H9 (cell line): Measurements from ENCODE around the gene ELF2. TPM values are rescaled to one million over a fixed set of nuclear protein-coding genes. Genes with fewer than 3 reads are reported as not detected.

Experiments
- DNase-seq: peaks from one replicate; pipeline ENCODE4 v3.0.0-alpha.2; 2017
- H2AFZ ChIP-seq: one replicate; pipeline ENCODE4 v1.6.1; 2013; ENCODE audit warnings: mild to moderate bottlenecking, low read length, control low read depth, moderate library complexity
- H2AK5ac ChIP-seq: 2 replicates; pipeline ENCODE4 v1.6.1; 2013; ENCODE audit warnings: low read length, control low read depth, mixed read lengths; ENCODE audit not compliant: insufficient read length
- H2BK120ac ChIP-seq: one replicate; pipeline ENCODE4 v1.6.1; 2013; ENCODE audit warnings: low read depth, mild to moderate bottlenecking, low read length, control low read depth, inconsistent platforms; ENCODE audit not compliant: poor library complexity, severe bottlenecking
- H2BK12ac ChIP-seq: 2 replicates; pipeline ENCODE4 v1.6.1; 2013; ENCODE audit warnings: low read length, control low read depth, mixed read lengths, low read depth; ENCODE audit not compliant: insufficient read length
- H2BK15ac ChIP-seq: 2 replicates; pipeline ENCODE4 v1.6.1; 2013; ENCODE audit warnings: low read depth, low read length, control low read depth
- H2BK20ac ChIP-seq: one replicate; pipeline ENCODE4 v1.6.1; 2013; ENCODE audit warnings: low read depth, mild to moderate bottlenecking, low read length, control low read depth, inconsistent platforms; ENCODE audit not compliant: poor library complexity, severe bottlenecking
- H2BK5ac ChIP-seq: 2 replicates; pipeline ENCODE4 v1.6.1; 2013; ENCODE audit warnings: low read length, control low read depth, mixed read lengths; ENCODE audit not compliant: insufficient read length
- H3K14ac ChIP-seq: 2 replicates; pipeline ENCODE4 v1.6.1; 2013; ENCODE audit warnings: low read length, control low read depth; ENCODE audit not compliant: insufficient read depth
- H3K18ac ChIP-seq: 2 replicates; pipeline ENCODE4 v1.6.1; 2013; ENCODE audit warnings: low read depth, mild to moderate bottlenecking, mixed read lengths, low read length, control low read depth; ENCODE audit not compliant: insufficient read length
- H3K23ac ChIP-seq: 2 replicates; pipeline ENCODE4 v1.6.1; 2013; ENCODE audit warnings: low read length, control low read depth, mixed read lengths, low read depth; ENCODE audit not compliant: insufficient read length
- H3K23me2 ChIP-seq: 2 replicates; pipeline ENCODE4 v1.6.1; 2013; ENCODE audit warnings: low read depth, mild to moderate bottlenecking, mixed read lengths, low read length, control low read depth; ENCODE audit not compliant: insufficient read length, poor library complexity, severe bottlenecking
- H3K27ac ChIP-seq: 2 replicates; pipeline ENCODE4 v1.5.1; 2013; ENCODE audit warnings: low read length, control low read depth, mixed read lengths, low read depth; ENCODE audit not compliant: insufficient read length
- H3K27me3 ChIP-seq: 2 replicates; pipeline ENCODE4 v1.6.1; 2013; ENCODE audit warnings: low read length, control low read depth, inconsistent platforms; ENCODE audit not compliant: insufficient read depth
- H3K4ac ChIP-seq: 2 replicates; pipeline ENCODE4 v1.6.1; 2013; ENCODE audit warnings: low read depth, mild to moderate bottlenecking, control low read depth, inconsistent platforms, low read length, moderate library complexity
- H3K4me1 ChIP-seq: 2 replicates; pipeline ENCODE4 v1.6.1; 2013; ENCODE audit warnings: low read length, control low read depth, inconsistent platforms; ENCODE audit not compliant: insufficient read depth
- H3K4me2 ChIP-seq: 2 replicates; pipeline ENCODE4 v1.6.1; 2013; ENCODE audit warnings: low read length, control low read depth, mixed read lengths; ENCODE audit not compliant: insufficient read length, insufficient read depth
- H3K56ac ChIP-seq: 2 replicates; pipeline ENCODE4 v1.6.1; 2013; ENCODE audit warnings: low read depth, mild to moderate bottlenecking, mixed read lengths, low read length, control low read depth; ENCODE audit not compliant: insufficient read length
- H3K79me1 ChIP-seq: 2 replicates; pipeline ENCODE4 v1.6.1; 2013; ENCODE audit warnings: low read depth, mild to moderate bottlenecking, moderate library complexity, low read length, control low read depth, inconsistent platforms; ENCODE audit not compliant: insufficient read depth, poor library complexity, severe bottlenecking
- H3K79me2 ChIP-seq: 2 replicates; pipeline ENCODE4 v1.6.1; 2013; ENCODE audit warnings: low read length, control low read depth, inconsistent platforms; ENCODE audit not compliant: insufficient read depth
- H3K9ac ChIP-seq: 2 replicates; pipeline ENCODE4 v1.6.1; 2013; ENCODE audit warnings: low read length, control low read depth, mixed read lengths; ENCODE audit not compliant: insufficient read length; ENCODE audit errors: extremely low read depth
- H3K9me3 ChIP-seq: one replicate; pipeline ENCODE4 v1.6.1; 2013; ENCODE audit warnings: low read depth, low read length, inconsistent platforms; ENCODE audit not compliant: control insufficient read depth
- H3T11ph ChIP-seq: one replicate; pipeline ENCODE4 v1.6.1; 2013; ENCODE audit warnings: mild to moderate bottlenecking, low read length, control low read depth, inconsistent platforms
- H4K20me1 ChIP-seq: one replicate; pipeline ENCODE4 v1.6.1; 2013; ENCODE audit not compliant: control insufficient read depth, insufficient read length, insufficient read depth
- H4K5ac ChIP-seq: 2 replicates; pipeline ENCODE4 v1.6.1; 2013; ENCODE audit warnings: low read depth, mild to moderate bottlenecking, mixed read lengths, low read length, control low read depth; ENCODE audit not compliant: insufficient read length
- H4K8ac ChIP-seq: replicated peaks from 2 replicates; pipeline ENCODE4 v1.6.1; 2013; ENCODE audit warnings: low read length, control low read depth, mixed read lengths, low read depth; ENCODE audit not compliant: insufficient read length
- H4K91ac ChIP-seq: 2 replicates; pipeline ENCODE4 v1.6.1; 2013; ENCODE audit warnings: low read depth, mild to moderate bottlenecking, moderate library complexity, mixed read lengths, low read length, control low read depth; ENCODE audit not compliant: insufficient read length
- H3K27ac Mint-ChIP-seq, 3 experiments: 2 replicates in 2 of 3; 3 replicates in 1 of 3; pipeline ENCODE4 v1.8.0; 2020 to 2021; ENCODE audit warnings: mixed read lengths in 3 of 3, mild to moderate bottlenecking in 1 of 3, moderate library complexity in 1 of 3
- H3K27me3 Mint-ChIP-seq: 2 replicates; pipeline ENCODE4 v1.8.0; 2021; ENCODE audit warnings: low read depth, mild to moderate bottlenecking, moderate library complexity, mixed read lengths
- H3K36me3 Mint-ChIP-seq, 3 experiments: 2 replicates in 2 of 3; 3 replicates in 1 of 3; pipeline ENCODE4 v1.8.0; 2020 to 2021; ENCODE audit warnings: low read depth in 3 of 3, mixed read lengths in 3 of 3; ENCODE audit not compliant: insufficient read depth in 1 of 3
- H3K4me1 Mint-ChIP-seq, 2 experiments: 2 replicates each; pipeline ENCODE4 v1.8.0; 2020; ENCODE audit warnings: mixed read lengths in 2 of 2
- H3K4me3 Mint-ChIP-seq, 2 experiments: 2 replicates in 1 of 2; 3 replicates in 1 of 2; pipeline ENCODE4 v1.8.0; 2020 to 2021; ENCODE audit warnings: mild to moderate bottlenecking in 2 of 2, mixed read lengths in 2 of 2, moderate library complexity in 1 of 2
- H3K9me3 Mint-ChIP-seq, 2 experiments: 2 replicates in 1 of 2; 3 replicates in 1 of 2; pipeline ENCODE4 v1.8.0; 2020; ENCODE audit warnings: mild to moderate bottlenecking in 2 of 2, mixed read lengths in 2 of 2, moderate library complexity in 1 of 2
- WGBS: extraction: QIAGEN DNeasy Blood & Tissue Kit; methylation state at CpG from one replicate; pipeline ENCODE4 v1.1.7; 2013; ENCODE audit warnings: missing lambda C conversion rate, low lambda C conversion rate, mixed read lengths; ENCODE audit not compliant: insufficient read length; ENCODE audit errors: extremely low coverage; 5-methylcytosine and 5-hydroxymethylcytosine counted together
- total RNA-seq: library from RNA; stranded (reverse); gene quantifications from 2 replicates; pipeline ENCODE4 v1.2.1, GENCODE V29; 2021
- TF ChIP-seq, protein P1 (sequence below): fragments of 200-600 bp; sonication (generic); conservative IDR thresholded peaks from 3 replicates; pipeline ENCODE4 v1.8.0; 2021; ENCODE audit warnings: antibody characterized with exemption, mild to moderate bottlenecking

Gene ELF2
- total RNA-seq, 1 experiment from 2014 or later = 49.6 TPM

DNA sequence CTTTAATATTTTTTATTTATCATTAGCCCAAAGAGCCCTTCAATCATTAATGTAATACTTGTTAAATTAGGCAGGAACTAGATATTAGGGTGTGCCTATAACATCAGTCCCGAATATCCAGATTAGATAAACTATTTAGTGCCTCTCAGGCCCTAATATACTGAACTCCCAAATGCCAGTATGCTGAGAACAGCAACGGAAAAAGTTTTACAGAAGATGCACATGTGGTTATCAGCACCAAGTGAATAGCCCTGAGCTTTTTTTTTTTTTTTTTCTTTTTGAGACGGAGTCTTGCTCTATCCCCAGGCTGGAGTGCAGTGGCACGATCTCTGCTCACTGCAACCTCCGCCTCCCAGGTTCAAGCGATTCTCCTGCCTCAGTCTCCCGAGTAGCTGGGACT is 13.0 kb upstream of the ELF2 start:
- Histone ChIP-seq H3K79me1 (no peaks in the 10 kb centered on the region), H3K18ac (no peak overlapping the region), H3T11ph (no peak overlapping the region), H3K9me3 (no peaks in the 10 kb centered on the region), H3K56ac (no peak overlapping the region), H3K9ac (no peak overlapping the region), H4K8ac (no peak overlapping the region), H4K5ac (no peak overlapping the region), H2BK15ac (no peak overlapping the region), H3K27ac (no peak overlapping the region), H2BK5ac (no peak overlapping the region), H2BK120ac (no peak overlapping the region), H2AK5ac (no peak overlapping the region), H3K79me2 (no peaks in the 10 kb centered on the region), H3K4me2 (no peak overlapping the region), H3K14ac (no peak overlapping the region), H3K4ac (no peak overlapping the region), H3K23ac (no peak overlapping the region), H2BK20ac (no peak overlapping the region), H3K23me2 (no peaks in the 10 kb centered on the region), H3K4me1 (no peaks in the 10 kb centered on the region; the same call in 1 of the 2 replicates), H2AFZ (no peak overlapping the region), H3K27me3 (no peaks in the 10 kb centered on the region), H4K20me1 (no peaks in the 10 kb centered on the region), H2BK12ac (no peak overlapping the region), H4K91ac (no peak overlapping the region)
- H3K27me3 Mint-ChIP-seq = no peaks in the 10 kb centered on the region
- H3K9me3 Mint-ChIP-seq = 0 out of 5 replicates have a peak, but pooled peaks cover 0 to 2% of the 10 kb centered on the region in 2 experiments
- no peak overlapping the region for H3K27ac Mint-ChIP-seq
- TF ChIP-seq, protein P1, sequence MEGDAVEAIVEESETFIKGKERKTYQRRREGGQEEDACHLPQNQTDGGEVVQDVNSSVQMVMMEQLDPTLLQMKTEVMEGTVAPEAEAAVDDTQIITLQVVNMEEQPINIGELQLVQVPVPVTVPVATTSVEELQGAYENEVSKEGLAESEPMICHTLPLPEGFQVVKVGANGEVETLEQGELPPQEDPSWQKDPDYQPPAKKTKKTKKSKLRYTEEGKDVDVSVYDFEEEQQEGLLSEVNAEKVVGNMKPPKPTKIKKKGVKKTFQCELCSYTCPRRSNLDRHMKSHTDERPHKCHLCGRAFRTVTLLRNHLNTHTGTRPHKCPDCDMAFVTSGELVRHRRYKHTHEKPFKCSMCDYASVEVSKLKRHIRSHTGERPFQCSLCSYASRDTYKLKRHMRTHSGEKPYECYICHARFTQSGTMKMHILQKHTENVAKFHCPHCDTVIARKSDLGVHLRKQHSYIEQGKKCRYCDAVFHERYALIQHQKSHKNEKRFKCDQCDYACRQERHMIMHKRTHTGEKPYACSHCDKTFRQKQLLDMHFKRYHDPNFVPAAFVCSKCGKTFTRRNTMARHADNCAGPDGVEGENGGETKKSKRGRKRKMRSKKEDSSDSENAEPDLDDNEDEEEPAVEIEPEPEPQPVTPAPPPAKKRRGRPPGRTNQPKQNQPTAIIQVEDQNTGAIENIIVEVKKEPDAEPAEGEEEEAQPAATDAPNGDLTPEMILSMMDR = no peak
- no peak overlapping the region for H3K4me3 Mint-ChIP-seq
- no peaks in the 10 kb centered on the region for H3K36me3 Mint-ChIP-seq
- H3K4me1 Mint-ChIP-seq = peaks cover 8% of the 10 kb centered on the region in 2 experiments
- no CpG with 5 or more reads among the region's 7 CpGs for WGBS
- no peak for DNase-seq
